Upper lobe of left lung (tissue), 4 donors: ENCODE measurements around the gene MAP2K6.

Experiments
- EP300 ChIP-seq, 4 donors: sonication (generic); formaldehyde crosslinking; IDR thresholded peaks; one replicate each; pipeline ENCODE4 v1.5.1; 2017; ENCODE audit warnings: antibody characterized with exemption in 4 of 4, control low read depth in 2 of 4
- POLR2AphosphoS5 ChIP-seq, 2 donors: sonication (generic); formaldehyde crosslinking; IDR thresholded peaks; one replicate each; pipeline ENCODE4 v1.5.1; 2017; ENCODE audit warnings: antibody characterized with exemption in 2 of 2
- TF ChIP-seq, protein P1 (sequence below), 6 experiments: fragments of 450-650 bp in 4 of 6; fragments of 200-600 bp in 2 of 6; sonication (generic) in 2 of 6; IDR thresholded peaks; one replicate each; pipeline ENCODE4 v1.5.1; 2016 to 2019; ENCODE audit warnings: antibody characterized with exemption in 6 of 6

DNA sequence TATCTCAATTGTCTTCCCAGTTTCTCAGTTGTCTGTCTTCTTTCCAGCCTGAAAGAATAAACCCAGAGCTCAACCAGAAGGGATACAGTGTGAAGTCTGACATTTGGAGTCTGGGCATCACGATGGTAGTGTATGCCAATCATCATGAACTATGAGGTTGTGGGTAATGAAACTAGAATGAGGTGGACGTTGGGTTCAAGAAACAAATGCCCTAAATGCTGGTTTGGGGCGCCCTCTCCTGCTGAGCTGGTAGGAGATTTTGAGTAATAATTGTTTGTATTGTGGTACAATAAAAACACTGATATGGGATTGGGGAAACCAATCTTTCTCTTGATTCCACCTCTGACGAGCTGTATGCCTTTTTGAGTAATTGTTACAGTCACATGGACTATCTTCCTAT, 110.4 kb downstream of the MAP2K6 start:
- TF ChIP-seq, protein P1, sequence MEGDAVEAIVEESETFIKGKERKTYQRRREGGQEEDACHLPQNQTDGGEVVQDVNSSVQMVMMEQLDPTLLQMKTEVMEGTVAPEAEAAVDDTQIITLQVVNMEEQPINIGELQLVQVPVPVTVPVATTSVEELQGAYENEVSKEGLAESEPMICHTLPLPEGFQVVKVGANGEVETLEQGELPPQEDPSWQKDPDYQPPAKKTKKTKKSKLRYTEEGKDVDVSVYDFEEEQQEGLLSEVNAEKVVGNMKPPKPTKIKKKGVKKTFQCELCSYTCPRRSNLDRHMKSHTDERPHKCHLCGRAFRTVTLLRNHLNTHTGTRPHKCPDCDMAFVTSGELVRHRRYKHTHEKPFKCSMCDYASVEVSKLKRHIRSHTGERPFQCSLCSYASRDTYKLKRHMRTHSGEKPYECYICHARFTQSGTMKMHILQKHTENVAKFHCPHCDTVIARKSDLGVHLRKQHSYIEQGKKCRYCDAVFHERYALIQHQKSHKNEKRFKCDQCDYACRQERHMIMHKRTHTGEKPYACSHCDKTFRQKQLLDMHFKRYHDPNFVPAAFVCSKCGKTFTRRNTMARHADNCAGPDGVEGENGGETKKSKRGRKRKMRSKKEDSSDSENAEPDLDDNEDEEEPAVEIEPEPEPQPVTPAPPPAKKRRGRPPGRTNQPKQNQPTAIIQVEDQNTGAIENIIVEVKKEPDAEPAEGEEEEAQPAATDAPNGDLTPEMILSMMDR (IDR thresholded peaks at IDR 0.05) = no peak
- TF ChIP-seq POLR2AphosphoS5 (IDR thresholded peaks at IDR 0.05) = no peak
- TF ChIP-seq EP300 (IDR thresholded peaks at IDR 0.05) = no peak
